GM10847 (cell line): ENCODE results near the gene RBSN.

Source experiments
- POLR2A ChIP-seq: IDR thresholded peaks from 2 replicates; pipeline ENCODE4 v1.6.1; 2011; ENCODE audit not compliant: insufficient read length; ENCODE audit errors: extremely low read depth

The RBSN gene

DNA sequence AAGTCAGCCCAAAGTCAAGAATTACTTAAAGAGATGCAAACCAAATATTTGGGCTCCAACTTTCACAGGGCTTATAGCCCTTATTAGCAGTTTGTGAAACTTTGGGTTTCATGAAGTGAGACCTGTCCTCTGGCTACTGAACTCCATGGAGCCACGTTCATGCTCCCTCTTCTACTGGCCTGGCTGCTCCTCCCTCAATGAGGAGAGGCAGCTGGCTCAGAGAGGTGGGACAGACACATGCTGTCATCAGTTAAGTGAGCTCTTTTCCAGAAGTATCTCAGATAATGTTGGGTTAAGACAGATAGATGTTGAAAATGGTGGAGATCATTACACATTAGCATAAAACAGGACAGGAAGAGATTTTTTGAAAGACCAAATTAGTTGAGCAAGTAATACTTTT is 53.3 kb downstream of the RBSN start:
- TF ChIP-seq POLR2A, result no peak

DNA sequence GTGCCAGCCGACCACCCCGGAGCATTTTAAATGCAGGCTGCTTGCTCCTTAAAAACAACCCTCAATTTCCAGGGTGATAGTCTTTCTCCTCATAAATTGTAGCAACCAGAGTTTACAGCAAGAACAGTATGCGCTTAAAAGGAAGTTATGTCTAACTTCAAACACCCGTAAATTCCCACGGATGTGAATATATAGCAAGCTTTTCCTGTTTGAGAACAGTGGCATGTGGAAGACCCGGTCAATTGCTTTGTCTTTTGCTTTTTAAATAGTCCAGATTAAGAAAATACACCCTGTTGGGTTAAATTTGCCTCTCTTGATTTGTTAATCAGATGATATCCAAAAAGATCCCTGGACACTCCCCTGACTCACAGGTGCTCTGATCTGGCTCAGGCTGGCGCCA is 54.6 kb downstream of the RBSN start:
- no peak for TF ChIP-seq POLR2A

DNA sequence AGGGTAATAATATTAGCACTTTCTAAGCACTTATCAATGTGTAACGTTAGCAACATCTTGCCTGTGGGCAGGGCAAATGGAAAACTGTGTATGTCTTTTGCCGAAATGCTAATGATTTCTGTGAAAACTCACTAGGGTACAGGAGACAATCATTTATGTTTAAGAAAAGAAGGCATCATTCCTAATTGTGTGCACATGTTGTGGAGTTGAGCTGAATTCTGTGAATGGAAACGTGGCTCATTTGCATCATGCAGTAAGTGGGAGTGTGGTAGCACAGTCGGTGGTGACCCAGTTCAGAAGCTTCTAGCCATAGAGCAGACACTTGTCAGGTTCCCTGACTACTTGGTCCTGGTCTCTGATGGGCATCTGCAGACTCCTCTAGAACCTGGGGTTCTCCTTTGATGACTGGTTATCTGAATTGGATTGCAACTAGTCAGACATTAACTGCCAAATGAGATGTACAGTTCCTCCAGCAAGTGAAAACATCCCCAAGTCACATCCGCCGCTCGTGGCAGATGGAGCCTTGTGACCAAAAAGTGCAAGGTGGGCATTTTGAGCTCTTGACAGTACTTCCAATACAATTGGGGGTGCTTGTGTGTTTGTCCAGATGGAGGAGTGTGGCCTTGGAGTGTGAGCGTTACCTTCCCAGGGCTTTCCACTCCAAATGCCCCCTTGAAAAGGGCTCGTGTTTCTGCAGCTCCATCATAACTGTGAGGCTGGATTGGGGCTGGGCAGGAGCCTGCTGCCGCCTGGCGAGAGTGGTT is 55.4 kb downstream of the RBSN start:
- TF ChIP-seq POLR2A, result no peak

DNA sequence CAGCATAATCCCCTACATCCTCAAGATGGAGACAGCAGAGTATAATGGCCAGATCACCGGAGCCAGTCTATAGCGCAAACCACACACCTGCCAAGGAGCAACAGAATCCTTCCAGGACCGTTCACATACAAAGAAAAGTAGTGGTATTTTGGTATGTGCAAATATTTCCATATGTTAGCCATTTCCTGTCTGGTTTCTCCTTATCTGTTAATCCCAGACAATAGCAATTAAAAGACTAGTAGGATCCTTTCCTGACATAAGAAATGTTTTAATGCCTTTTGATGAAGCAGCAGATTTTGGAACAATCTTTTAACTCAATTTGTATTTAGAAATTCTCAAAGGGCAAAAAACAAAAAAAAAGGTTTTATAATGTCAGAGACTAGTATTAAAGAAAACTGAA is 56.0 kb downstream of the RBSN start:
- TF ChIP-seq POLR2A, result no peak

DNA sequence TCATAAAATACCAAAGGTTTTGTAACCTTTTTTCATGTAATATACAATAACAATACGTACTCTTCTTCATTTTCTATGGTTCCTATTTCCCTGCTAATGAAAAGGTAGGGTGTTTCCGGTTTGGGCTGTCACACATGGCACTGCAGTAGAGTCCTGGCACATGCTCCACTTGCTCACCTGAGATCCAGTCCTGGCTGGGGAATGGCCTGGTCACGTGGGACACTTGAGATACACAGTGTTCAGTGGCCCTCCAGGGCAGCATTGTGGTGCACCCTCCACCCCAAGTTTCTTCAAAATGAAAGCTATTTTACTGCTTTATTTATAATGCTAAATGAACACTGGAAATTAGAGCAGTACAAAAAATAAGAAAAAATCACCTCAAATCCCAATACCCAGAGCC is 57.0 kb downstream of the RBSN start:
- no peak for TF ChIP-seq POLR2A

DNA sequence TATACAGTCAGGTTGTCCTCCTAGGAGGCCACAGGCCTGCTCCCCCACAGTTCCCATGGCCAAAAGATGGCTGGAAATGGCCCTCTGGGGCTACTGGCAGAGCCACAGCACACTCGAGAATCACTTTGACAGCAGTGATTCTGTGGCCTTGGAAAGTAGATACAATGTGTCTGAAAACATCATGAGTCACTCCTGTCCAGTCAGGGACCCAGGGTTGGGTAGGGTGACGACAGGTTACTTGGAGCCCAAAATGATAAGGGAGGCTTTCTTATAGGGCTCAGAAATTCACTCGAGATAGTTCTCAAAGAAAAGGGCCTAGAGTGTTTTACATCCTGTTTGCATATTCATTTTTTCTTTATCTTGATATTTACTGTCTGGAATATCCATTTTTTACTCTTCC is 58.1 kb downstream of the RBSN start:
- no peak for TF ChIP-seq POLR2A

DNA sequence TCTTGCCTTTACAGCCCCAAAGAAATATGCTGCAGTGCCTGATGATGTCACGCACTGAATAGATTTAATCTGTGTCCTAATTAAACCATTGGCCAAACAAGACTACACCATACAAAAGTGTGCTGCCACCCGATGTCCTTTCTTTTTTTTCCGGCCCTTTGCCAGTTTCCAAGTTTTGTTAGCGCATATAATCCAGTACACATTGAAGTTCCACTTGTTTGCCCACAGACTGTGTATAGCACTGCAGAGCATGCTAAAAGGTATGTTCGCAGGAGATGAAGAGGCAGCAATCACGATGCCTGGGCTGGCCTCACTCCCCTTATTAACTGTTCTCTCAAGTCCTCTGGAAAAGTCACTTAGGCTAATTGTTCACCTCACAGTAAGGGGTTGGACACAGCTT is 60.6 kb downstream of the RBSN start:
- TF ChIP-seq POLR2A, result no peak

DNA sequence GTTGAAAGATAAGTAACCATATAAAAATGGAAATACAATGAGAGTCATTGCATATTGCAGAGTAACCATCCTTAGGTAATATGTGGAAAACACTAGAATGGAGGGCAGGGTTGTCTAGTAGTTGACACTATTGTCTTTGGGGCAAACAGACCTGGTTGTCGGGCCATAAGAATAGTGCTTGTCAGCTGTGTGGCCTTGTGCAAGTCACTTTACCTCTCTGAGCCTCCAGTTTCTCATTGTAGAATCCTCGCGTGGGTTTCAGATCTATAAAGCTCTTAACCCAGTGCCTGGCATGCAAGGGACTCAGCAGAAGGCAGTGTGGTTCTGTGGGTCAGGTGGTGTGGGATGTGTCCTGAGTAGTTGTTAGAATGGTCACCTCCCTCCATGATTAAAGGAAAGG is 65.8 kb downstream of the RBSN start:
- no peak for TF ChIP-seq POLR2A

DNA sequence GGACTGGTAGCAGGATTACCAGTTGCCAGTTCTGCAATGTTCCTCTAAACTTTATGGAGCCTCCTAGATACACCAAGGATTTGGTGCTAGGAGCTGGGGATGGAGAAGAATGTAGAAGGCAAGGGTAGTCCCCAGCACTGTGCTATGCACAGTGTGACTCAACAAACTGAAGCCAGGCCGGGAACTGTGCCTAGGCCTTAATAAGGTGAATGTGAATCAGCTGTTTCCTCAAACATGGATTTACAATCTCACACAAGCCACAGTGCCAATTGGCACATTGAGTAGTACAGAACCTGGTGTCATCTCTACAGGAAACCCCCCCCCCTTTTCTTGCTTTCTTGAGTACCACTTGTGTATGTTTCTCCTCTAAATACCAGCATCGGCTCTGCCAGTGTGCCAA is 66.3 kb downstream of the RBSN start:
- TF ChIP-seq POLR2A, result no peak

DNA sequence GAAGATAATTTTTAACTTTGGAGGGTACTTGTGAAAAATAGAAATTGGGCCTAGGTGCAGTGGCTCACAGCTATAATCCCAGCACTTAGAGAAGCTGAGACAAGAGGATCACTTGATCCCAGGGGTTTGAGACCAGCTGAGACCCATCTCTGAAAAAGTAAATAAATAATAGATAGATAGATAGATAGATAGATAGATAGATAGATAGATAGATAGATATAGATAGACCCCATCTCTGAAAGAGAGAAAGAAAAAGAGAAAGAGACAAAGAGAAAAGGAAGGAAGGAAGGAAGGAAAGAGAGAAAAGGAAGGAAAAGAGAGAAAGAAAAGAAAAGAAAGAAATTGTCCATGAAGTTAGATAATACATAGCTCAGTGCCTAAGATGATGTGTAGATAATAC is 69.3 kb downstream of the RBSN start:
- no peak for TF ChIP-seq POLR2A

DNA sequence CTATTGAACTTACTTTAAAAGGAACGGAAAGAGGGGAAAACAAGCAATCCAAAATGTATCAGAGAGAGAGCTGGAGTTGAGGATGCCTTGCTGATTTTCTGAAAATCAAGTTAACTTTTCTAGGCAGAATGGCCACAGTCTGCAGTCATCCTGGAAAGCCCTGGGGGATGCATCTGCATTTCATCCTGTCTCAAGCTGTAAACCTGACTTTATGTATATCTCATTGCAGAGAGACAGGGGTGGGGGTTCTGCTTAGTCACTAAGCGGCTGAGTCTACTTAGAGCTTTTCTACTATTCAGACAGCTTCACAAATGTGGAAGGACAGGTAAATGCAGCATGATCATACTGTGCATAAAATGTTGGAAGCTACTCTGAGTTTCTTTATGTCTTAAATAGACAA is 75.2 kb downstream of the RBSN start:
- TF ChIP-seq POLR2A, result no peak

DNA sequence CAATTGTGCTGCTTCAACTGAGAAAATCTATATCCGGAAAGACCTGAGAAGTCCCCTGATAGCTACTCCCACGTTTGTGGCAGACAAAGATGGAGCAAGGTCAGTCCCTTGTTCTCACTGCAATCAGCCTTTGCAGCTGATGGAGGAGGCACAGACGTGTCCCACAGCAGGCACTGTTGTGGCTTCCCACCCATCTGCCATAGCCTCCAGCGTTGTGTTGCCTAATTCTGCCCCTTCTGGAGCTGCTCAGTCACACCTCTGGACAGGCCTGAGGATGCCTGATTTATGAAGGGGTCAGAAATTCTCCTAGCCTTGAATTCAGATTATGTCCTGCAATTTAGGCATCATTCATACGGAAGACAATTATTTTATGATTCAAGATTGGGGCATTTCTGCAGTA is 75.7 kb downstream of the RBSN start:
- no peak for TF ChIP-seq POLR2A
